Measurements from ENCODE around the gene PPFIBP1.
A peak's percentile ranks its signal among the peaks of the same experiment; 100 is the strongest.
"Not testable (repeated sequence)": the region's sequence is repeated elsewhere in the genome, so short reads cannot be mapped to it uniquely, and the experiment has no call there.

PPFIBP1 gene

DNA sequence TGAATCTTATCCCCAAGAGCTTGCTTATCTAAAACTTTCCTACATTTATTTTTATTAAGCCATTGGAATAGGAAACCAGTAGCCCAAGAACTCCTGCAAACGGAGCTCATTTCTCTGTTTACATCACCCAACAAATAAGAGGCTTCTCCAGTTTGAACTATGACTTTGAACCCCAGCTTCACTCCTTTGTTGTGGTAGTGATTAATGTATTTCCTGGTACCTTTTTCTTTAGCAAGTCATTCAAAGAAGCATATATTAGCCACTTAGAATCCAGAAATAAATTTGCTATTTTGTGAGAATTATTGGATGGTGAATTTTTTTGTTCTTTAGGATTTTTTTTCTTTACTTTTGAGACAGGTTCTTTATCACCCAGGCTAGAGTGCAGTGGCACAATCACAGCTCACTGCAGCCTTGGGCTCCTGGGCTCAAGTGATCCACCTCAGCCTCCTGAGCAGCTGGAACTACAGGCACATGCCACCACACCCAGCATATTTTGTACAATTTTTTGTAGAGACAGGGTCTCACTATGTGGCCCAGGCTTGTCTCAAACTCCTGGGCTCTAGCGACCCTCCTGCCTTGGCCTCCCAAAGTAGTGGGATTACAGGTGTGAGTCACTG lies 104.0 kb downstream of the PPFIBP1 start:
- not testable (repeated sequence) for DNase-seq (ENCODE audit: low read depth)

DNA sequence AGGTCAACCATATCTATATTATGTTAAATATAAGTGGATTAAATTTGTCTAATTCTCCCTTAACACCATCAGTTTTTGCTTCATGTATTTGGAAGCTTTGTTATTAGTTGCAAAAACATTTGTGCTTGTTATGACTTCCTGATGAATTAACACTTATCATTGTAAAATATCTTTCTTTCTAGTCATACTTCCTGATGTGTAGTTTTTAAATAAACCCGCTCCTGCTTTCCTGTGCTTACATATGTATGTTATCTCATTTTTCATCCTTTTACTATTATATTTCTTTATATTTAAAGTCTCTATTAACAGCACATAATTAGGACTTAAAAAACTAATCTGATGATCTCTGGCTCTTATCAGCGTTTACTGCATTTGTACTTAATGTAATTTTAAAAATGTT lies 106.2 kb downstream of the PPFIBP1 start:
- not testable (repeated sequence) for DNase-seq (ENCODE audit: low read depth)

DNA sequence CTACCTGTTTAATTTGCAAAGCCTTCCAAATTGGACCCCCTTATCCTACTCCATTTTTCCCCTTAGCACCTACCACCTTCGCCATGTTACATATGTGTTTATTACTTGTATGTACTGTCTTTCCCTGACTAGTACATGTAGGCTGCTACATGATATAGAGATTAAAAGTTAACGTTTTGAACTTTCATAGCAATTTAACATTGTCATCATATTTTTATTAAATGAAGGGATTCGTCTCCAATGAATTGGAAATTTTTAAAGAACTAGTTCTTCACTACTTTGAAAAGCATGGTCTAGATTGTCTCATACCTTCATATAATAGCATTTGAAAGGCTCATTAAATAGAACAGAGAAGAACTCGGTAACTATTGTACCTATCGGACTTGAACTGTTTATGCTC lies 107.4 kb downstream of the PPFIBP1 start:
- no peak for DNase-seq (ENCODE audit: low read depth)

DNA sequence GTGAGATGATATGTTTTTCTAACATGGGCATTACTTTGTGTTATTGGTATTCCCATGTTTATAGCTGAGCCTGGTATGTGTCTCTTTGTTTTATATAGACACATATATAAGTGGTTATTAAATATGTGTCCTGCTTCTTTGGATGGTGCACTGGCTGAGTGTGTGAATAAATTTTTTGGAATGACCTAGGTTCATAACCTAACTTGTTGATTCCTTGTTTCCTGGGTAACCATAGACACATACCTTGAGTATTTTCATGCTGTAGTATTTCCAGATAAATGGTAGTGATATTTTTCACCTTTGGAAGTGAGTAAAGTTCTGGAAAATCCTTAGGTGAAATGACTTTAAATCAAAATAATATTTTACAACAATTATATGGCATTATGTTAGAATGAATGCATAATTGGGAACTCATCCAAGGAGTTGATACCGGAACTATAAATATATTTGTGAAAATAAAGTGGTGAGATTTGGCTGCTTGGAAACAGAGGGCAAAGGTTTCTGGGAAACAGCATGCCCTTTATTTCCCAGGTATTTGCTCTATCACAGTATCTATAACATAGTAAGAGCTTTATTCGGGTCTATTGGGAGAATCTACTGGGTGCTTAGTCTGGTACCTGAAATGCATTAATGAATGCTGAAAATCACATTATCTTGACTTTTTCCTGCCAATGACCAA lies 107.9 kb downstream of the PPFIBP1 start:
- DNase-seq (ENCODE audit: low read depth) = no peak

GRCh38 chr12:27635349-27635972 lies 111.5 kb downstream of the PPFIBP1 start:
- DNase-seq (ENCODE audit: low read depth) = no peak

DNA sequence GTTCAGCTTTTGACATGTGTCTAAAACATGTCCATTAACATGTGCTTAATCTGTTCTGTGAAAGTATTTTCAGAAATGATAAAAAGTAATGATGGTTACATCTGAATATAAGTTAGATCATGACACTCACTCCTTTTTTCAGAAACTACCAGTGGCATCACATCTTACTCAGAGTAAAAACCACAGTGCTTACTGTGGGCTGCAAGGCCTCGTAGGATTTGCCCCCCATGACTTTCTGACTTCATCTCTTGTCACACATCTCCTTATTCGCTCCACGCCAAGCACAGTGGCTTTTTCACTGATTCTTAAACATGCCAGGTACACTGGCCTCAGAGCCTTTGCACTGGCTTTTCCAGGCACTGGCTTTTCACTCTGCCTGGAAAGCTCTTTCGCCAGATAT lies 112.6 kb downstream of the PPFIBP1 start:
- DNase-seq (ENCODE audit: low read depth) = not testable (repeated sequence)

DNA sequence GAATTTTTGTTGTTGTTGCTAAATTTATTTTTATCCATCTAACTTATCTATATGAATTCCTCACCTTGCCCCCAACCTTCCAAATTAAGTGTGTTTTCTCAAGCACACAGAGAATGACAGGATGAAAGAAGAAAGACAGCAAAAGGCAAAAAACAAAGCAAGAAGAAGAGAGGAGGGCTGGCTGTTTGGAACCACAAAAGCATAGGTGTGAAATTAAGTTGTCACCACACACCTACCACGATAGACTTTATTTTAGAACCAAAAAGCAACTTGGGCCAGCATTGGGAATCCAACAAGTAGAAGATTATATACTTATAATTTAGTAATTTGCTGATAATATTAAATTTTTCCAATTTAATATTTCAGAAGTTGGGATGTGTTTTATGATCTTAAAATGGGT lies 113.5 kb downstream of the PPFIBP1 start:
- no peak for DNase-seq (ENCODE audit: low read depth)

DNA sequence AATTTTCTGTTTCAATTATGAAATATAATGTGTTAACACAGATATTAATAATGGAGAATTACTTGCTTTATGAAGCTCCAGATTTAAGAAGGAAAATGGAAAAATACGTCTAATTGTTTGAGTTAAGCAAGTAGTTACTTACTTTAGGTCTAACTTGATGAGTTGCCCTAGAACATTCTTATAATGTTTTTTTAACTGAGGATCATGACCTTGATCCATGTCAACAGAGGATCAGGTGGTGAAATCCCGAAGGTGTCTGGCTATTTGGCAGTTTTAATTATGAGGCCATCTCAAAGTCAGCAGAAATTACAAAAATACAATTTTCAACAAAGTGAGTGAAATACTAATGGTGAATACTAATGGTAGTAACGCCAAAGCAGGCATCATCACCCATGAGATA lies 115.3 kb downstream of the PPFIBP1 start:
- DNase-seq (ENCODE audit: low read depth) = no peak

GRCh38 chr12:27640566-27641200 lies 116.7 kb downstream of the PPFIBP1 start:
- DNase-seq (ENCODE audit: low read depth) = not testable (repeated sequence)

- DNase-seq (ENCODE audit: low read depth) = not testable (repeated sequence)
Measured at GRCh38 chr12:27642361-27642760, 118.4 kb downstream of the PPFIBP1 start.

DNA sequence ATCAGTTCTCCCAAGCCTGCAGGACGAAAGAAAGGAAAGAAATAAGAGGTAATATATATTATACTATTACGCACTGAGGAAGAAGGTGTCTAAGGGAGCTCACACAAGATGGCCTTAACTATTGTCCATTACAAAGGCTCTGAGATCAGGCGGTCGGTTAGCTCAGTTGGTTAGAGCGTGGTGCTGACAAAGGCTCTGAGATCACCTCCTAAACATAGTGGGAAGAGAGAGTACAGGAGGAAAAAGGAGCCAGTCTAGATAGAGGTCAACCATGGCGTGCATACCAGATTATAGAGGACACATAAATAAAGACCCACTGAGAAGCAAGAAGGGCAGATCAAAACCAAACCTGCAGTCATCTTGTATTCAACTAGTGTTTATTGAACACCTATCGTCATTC lies 118.9 kb downstream of the PPFIBP1 start:
- DNase-seq (ENCODE audit: low read depth) = not testable (repeated sequence)

DNA sequence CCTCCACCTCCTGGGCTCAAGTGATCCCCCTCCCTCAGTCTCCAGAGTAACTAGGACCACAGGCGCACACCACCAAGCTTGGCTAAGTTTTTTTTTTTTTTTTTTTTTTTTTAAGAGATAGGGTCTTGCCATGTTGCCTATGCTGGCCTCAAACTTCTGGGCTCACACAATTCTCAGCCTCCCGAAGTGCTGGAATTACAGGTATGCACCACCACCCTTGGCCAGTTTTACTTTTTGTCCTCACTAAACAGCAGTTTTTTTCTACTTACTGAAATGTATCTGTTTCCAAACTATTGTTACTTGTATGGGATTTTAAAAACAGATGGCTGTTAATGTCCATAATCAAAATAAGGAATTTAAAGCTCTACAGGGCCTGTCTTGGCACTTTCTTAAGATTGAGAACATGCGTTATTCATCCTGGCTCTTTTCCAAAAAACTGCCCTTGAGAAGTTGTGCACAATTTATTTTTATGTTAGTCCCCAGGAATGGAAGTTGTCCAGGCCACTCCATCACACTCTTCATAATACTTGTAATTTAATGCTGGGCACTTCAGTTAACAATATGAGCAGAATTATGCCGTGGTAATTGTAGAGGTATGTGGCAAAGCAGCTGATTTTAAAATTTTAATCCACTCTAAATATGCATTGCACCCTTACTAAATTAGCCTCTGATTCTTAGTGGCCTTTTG lies 120.3 kb downstream of the PPFIBP1 start:
- no peak for DNase-seq (ENCODE audit: low read depth)

DNA sequence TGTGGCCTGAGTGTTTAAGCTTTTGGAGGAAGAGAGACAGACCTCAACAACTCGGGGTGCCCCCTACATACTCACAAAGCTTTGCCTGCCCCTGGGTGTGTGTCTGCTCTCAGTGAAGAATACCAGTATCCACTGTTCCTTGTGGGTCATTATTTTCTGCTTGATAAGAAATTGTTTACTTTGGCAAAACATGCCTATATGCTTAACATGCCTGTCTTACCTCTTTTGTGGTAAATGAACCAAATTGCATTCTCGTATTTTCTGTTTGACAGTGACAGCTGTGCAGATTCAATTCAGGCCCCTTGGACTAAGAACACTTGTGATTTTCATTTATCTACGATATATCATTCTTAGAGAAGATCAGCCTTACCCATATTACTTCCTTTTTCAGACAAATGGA lies 121.7 kb downstream of the PPFIBP1 start:
- no peak for DNase-seq (ENCODE audit: low read depth)

DNA sequence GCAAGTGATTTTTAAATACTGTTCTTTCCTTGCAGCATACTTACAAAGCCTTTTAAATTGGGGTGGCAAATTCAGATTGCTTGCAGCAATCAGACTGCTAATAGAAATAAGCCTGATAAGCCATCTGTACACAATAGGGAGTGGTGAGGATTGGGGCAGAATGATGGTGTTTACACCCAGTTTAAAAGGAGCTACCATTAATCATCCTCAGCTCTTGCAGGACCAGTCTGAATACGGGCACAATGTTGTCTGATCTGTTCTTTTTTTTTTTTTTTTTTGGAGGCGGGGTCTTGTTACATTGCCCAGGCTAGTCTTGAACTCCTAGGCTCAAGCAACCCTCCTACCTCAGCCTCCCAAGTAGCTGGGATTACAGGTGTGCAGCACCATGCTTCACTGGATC lies 122.1 kb downstream of the PPFIBP1 start:
- DNase-seq (ENCODE audit: low read depth) = no peak

DNA sequence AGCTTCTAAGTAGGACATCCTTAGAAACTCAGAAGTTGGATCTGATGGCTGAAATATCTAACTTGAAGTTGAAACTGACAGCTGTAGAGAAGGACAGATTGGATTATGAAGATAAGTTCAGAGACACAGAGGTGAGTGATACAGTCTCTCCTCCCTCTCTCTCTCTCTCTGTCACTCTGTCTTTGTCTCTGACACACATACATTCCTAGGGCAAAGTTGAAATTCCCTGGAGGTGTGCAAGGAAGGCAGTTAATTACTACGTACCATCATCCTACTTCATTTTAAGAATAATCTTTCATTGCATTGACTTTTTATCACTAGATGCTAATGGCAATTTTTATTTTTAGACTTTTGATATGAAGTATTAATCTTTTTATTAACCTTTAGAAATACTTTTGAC lies 126.0 kb downstream of the PPFIBP1 start:
- DNase-seq (ENCODE audit: low read depth) = no peak

DNA sequence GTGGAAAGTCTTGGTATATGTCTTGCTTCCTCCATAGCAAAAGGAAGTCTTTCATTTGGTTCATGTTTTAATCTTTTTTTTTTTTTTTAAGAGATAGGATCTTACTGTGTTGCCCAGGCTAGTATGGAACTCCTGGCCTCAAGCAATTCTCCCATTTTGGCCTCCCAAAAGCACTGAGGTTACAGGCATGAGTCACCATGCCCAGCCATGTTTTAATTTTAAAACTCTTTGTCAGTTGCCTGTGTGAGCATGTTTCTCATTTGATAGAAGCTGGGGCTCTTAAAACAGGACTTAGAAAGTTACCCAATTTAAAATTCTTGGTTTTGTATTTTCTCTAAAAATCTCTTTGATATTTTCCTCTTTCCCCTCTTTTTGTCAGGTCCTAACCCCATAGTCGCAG lies 127.2 kb downstream of the PPFIBP1 start:
- no peak for DNase-seq (ENCODE audit: low read depth)

DNA sequence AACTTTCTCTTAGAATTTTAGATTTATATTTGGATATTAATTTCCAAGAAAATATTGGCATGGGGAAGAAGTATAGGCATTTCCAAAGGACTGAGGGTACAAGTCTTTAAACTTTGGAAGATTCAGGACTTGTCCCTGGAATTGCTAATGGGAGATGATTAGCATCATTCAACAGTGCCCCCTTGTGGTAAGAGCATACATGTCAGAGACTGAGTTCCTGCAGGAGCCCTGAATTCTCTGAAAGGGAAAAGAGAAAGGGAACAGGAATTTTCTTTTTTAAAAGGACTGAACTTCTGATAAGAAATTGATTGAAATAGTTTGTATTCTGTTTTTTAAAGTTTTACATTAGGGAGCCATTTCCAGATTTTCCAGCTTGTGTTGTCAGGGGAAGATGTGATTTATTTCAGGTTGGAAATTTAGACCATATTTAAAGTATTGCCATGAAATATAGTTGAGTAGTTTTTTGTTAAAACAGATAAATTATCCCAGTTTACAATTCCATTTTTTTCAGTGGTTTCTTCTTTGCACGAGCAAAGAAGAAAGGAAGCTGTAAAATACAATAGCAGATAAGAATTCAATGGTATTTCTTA lies 128.3 kb downstream of the PPFIBP1 start:
- peak; percentile 14 for DNase-seq (ENCODE audit: low read depth)

DNA sequence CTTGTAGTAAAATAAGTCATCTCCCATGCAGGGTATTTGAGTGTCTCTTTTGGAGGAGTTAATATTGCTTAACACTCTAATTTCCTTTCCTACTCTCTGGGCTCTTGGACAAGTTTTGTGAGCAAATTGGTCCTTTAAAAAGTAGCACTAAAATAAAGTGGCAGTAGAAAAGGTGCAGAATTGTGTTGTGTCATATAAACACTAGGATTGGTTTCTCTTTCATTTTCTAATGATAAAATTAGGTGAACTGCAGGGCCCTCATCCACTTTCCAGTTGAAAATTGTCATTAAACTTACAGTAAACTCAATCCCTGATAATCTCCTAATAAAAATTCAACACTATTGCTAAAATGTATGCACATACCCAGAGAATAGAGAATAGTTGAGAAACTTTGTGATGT lies 129.7 kb downstream of the PPFIBP1 start:
- DNase-seq (ENCODE audit: low read depth) = no peak

DNA sequence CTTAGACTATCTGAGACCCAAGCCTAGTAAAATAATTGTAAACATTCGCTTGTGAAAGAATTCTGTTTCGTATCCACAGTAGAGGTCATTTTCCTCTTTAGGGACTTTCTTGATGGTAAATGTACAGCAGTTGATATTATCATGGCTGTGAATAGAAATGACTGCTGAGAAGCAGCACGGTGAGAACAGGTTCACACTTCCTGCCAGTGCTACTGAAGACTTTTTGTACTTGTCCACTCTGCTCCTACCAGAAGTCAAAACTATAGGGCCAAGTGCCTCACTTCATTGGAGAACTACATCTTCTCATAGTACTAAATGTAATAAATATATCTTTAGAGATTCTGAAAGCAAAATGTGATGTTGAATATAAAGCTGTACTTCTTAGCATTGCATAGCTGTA lies 131.5 kb downstream of the PPFIBP1 start:
- DNase-seq (ENCODE audit: low read depth) = not testable (repeated sequence)

- no peak for DNase-seq (ENCODE audit: low read depth)
Measured at GRCh38 chr12:27657296-27657695, 133.3 kb downstream of the PPFIBP1 start.

GRCh38 chr12:27665704-27666103 lies 141.7 kb downstream of the PPFIBP1 start:
- DNase-seq (ENCODE audit: low read depth) = no peak

DNA sequence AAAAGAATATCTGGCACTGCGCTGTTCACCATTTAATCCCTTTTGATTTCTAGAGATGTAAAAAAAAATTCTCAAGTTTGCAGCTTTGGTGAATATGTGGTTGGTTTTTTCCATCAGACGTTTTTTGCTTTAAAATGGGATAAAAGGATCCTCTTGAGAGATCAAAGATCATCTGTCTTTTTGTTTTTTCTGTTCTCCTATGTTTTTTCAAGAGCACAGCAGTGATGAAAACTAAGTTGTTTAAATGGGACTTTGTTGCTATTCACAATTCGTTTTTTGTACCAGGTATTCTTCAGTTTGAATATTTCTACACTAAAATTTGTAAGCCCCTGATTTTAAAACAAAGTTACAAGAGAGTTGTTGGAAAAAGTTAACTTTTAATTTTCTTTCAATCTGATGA lies 142.5 kb downstream of the PPFIBP1 start:
- DNase-seq (ENCODE audit: low read depth) = no peak
